Measurements from ENCODE around the gene SLC39A12.
A peak's percentile ranks its signal among the peaks of the same experiment; 100 is the strongest.

The SLC39A12 gene

DNA sequence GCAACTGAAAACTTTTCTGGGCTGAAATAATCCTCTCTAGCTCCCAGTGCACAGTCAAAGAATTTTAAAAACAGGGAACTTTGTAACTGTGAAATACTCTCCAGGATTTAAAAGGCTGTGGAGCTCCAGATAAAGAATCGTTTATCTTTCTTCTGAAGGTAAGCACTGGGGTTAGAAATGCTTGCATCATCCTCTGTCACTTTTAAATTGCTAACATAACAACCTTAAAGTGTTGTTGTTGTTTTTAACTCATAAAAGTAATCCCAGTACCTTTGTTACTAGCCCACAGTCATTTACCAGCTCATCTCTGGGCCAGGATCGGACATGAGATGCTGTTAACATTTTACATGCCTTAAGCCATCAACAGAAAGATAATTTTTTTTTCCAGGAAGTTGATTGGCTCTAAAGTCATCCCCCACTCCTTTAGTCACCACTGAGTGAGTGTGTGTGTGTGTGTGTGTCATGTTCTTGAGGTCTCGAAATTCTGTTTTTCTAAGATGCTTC is at the start of gene SLC39A12:
SLC39A12 (plus strand) TSS at position 51 of the 504 bp plus-strand sequence. CDS start 1,359 bp downstream, outside the sequence.
- no peak within 1 kb of the TSS for H3K4me3 ChIP-seq (replicated peaks; ENCODE audit: low read depth, low read length)
- TF ChIP-seq, protein P1, sequence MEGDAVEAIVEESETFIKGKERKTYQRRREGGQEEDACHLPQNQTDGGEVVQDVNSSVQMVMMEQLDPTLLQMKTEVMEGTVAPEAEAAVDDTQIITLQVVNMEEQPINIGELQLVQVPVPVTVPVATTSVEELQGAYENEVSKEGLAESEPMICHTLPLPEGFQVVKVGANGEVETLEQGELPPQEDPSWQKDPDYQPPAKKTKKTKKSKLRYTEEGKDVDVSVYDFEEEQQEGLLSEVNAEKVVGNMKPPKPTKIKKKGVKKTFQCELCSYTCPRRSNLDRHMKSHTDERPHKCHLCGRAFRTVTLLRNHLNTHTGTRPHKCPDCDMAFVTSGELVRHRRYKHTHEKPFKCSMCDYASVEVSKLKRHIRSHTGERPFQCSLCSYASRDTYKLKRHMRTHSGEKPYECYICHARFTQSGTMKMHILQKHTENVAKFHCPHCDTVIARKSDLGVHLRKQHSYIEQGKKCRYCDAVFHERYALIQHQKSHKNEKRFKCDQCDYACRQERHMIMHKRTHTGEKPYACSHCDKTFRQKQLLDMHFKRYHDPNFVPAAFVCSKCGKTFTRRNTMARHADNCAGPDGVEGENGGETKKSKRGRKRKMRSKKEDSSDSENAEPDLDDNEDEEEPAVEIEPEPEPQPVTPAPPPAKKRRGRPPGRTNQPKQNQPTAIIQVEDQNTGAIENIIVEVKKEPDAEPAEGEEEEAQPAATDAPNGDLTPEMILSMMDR (IDR thresholded peaks at IDR 0.05; ENCODE audit: low read length, missing control alignments), result no peak
- peak; percentile 54 for DNase-seq (ENCODE audit: low read depth)

DNA sequence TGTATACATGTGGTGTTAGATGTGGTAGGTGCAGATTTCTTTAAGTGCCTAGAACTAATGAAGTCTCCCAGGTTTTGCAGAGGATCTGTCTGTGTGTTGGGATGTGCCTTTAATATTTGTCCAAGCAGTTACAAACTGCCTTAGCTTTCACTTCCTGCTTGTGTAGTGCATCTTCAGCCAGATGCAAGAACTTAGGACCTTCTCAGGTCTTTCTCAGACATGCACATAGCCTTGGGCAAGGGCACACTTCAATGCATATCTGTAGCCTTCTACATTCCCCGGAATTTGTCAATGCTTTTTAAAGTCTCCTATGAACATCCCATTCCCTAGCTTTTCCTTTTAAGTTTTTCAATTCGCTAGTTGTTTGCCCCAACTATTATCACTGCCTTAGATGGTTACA is 47.2 kb upstream of the SLC39A12 start:
- H3K4me3 ChIP-seq (replicated peaks; ENCODE audit: low read depth, low read length), result no peak overlapping the region
- TF ChIP-seq, protein P1 (IDR thresholded peaks at IDR 0.05; ENCODE audit: low read length, missing control alignments), result no peak
- DNase-seq (ENCODE audit: low read depth), result no peak

DNA sequence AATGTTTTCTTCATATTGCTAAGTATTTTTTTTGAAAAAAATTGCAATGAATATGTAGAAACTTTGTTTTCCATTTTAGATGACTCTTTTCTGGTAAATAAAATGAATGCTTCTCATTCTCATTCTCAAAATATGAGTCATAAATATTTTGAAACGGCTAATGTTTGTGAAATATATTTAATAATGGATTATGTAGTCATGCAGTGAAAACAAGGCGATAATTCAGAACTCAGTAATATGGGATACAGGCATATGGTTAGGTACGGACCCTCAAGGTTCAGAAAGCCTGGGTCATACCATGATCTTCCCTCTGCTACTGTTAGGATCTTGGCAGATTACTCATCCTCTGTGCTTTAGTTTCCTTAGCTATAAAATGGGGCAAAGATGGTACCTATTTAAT is 46.2 kb upstream of the SLC39A12 start:
- no peak overlapping the region for H3K4me3 ChIP-seq (replicated peaks; ENCODE audit: low read depth, low read length)
- TF ChIP-seq, protein P1 (IDR thresholded peaks at IDR 0.05; ENCODE audit: low read length, missing control alignments), result no peak
- no peak for DNase-seq (ENCODE audit: low read depth)

DNA sequence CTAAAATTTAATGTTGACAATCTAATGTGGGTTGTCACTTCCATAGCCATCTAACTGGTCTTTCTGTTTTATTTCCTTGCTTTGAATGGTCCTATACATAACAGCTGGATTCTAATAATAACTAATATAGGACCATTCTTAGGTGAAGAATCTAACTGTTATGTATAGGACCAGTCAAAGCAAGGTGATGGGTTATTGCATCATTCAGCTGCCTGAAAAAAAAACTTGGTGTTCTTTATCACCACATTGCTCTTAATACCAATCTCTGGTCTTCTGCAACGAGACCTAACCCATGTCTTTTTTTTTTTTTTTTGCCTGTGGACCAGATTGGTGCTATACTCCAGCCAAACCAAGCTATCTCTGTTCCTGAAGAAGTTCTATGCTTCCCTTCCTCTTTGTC is 45.7 kb upstream of the SLC39A12 start:
- no peak overlapping the region for H3K4me3 ChIP-seq (replicated peaks; ENCODE audit: low read depth, low read length)
- no peak for DNase-seq (ENCODE audit: low read depth)
- TF ChIP-seq, protein P1 (IDR thresholded peaks at IDR 0.05; ENCODE audit: low read length, missing control alignments), result no peak

DNA sequence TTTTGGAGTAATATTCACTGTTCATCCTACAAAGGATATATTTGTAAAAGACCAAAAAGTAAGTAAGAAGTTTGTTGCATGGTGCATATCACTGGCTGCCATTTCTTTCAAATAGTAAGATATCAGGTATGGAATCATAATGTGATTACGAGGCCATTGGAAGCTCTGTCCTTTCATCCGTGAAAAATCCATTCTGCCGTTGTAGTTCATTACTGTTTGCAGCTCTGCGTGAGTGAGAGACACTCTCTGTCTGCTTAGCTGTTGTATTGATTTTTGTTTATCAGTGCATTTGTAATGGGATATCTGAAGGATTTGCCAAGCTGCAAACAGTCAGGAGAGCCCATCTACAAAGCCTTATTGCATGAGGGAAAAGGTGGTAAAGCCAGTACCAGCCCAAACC is 44.1 kb upstream of the SLC39A12 start:
- no peak overlapping the region for H3K4me3 ChIP-seq (replicated peaks; ENCODE audit: low read depth, low read length)
- no peak for DNase-seq (ENCODE audit: low read depth)
- TF ChIP-seq, protein P1 (IDR thresholded peaks at IDR 0.05; ENCODE audit: low read length, missing control alignments), result no peak

DNA sequence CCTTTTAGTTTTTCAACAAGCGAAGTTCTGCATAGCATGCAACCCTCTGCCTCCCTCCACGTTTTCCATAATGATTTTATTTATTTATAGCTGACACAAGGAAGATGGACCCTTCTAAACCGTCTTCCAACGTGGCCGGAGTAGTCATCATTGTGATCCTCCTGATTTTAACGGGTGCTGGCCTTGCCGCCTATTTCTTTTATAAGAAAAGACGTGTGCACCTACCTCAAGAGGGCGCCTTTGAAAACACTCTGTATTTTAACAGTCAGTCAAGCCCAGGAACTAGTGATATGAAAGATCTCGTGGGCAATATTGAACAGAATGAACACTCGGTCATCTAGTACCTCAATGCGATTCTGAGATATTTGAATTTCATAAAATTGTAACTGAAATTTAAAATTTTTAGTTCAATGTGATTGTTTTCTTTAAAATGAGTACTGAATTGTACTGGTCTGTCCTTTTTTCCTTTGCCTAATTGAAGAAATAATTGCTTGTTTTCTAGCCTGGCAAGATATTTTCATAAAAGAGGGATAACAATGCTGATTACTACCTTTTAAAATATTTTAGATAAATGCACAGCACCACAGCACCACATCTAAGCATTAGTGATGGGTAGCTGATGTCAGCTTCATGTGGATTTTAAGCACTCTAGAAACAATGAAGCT is 41.5 kb upstream of the SLC39A12 start:
- TF ChIP-seq, protein P1 (IDR thresholded peaks at IDR 0.05; ENCODE audit: low read length, missing control alignments), result peak; percentile 67
- DNase-seq (ENCODE audit: low read depth), result peak; percentile 68
- H3K4me3 ChIP-seq (replicated peaks; ENCODE audit: low read depth, low read length), result no peak overlapping the region

DNA sequence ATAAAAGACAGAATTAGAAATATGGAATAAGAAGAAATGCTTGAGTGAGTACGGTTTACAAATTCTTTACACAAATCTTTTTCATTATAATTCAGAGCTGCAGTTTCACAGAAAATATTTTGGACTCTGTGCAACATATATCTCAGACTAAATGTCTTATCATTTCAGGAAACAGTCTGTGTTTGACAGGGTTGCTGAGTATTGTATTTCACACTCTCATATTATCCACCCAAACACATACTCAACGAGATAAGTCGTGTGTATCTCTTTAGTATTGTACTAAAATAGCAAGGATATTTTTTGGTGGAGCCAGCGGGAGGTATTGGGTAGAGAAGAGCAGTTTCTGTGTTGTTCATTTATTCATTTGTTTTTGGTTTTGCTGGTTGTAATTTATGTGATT is 39.0 kb upstream of the SLC39A12 start:
- DNase-seq (ENCODE audit: low read depth), result no peak
- TF ChIP-seq, protein P1 (IDR thresholded peaks at IDR 0.05; ENCODE audit: low read length, missing control alignments), result no peak
- H3K4me3 ChIP-seq (replicated peaks; ENCODE audit: low read depth, low read length), result no peak overlapping the region
